MG63 (cell line): ENCODE measurements around the gene BFSP2. TPM values are rescaled to one million over a fixed set of nuclear protein-coding genes. Genes with fewer than 3 reads are reported as not detected.
A peak's percentile ranks its signal among the peaks of the same experiment; 100 is the strongest.

Experiments used
- DNase-seq: peaks from one replicate; pipeline ENCODE4 v3.0.0-alpha.2; 2020
- H3K27me3 ChIP-seq: fragments of 250-450 bp; sonication (Bioruptor Pico); 2 replicates; pipeline ENCODE4 v1.5.1; 2020; ENCODE audit warnings: mild to moderate bottlenecking, moderate library complexity
- H3K36me3 ChIP-seq: fragments of 250-450 bp; sonication (Bioruptor Pico); 2 replicates; pipeline ENCODE4 v1.5.1; 2020; ENCODE audit warnings: mild to moderate bottlenecking, moderate library complexity
- H3K4me3 ChIP-seq: fragments of 250-450 bp; sonication (Bioruptor Pico); 2 replicates; pipeline ENCODE4 v1.5.1; 2020; ENCODE audit warnings: mild to moderate bottlenecking, moderate library complexity
- H3K9me3 ChIP-seq: fragments of 250-450 bp; sonication (Bioruptor Pico); 2 replicates; pipeline ENCODE4 v1.5.1; 2020; ENCODE audit warnings: mild to moderate bottlenecking, moderate library complexity
- total RNA-seq: library from RNA; depleted of rRNA; stranded (reverse); fragments of >200 nt; shearing (Covaris generic); gene quantifications from 2 replicates; pipeline ENCODE4 v1.2.3, GENCODE V29; 2014; ENCODE audit warnings: low replicate concordance

The BFSP2 gene
- total RNA-seq, 1 experiment from 2014 or later = not detected

- no peaks in the 10 kb centered on the region for H3K36me3 ChIP-seq
- no peaks in the 10 kb centered on the region for H3K27me3 ChIP-seq
- peak; percentile 62 for DNase-seq
- H3K4me3 ChIP-seq = no peak overlapping the region
- H3K9me3 ChIP-seq = no peaks in the 10 kb centered on the region
Measured at GRCh38 chr3:133401374-133402135, 1.7 kb downstream of the BFSP2 start.

- Histone ChIP-seq H3K36me3 (no peaks in the 10 kb centered on the region), H3K9me3 (no peaks in the 10 kb centered on the region), H3K27me3 (no peaks in the 10 kb centered on the region), H3K4me3 (no peak overlapping the region)
- DNase-seq = no peak
Measured at GRCh38 chr3:133404920-133405319, 5.1 kb downstream of the BFSP2 start.

- Histone ChIP-seq H3K9me3 (no peaks in the 10 kb centered on the region), H3K27me3 (no peaks in the 10 kb centered on the region), H3K36me3 (no peaks in the 10 kb centered on the region), H3K4me3 (no peak overlapping the region)
- no peak for DNase-seq
Measured at GRCh38 chr3:133408366-133408765, 8.5 kb downstream of the BFSP2 start.

GRCh38 chr3:133408961-133409360, 9.1 kb downstream of the BFSP2 start:
- Histone ChIP-seq H3K9me3 (no peaks in the 10 kb centered on the region), H3K36me3 (no peaks in the 10 kb centered on the region), H3K4me3 (no peak overlapping the region), H3K27me3 (no peaks in the 10 kb centered on the region)
- DNase-seq = peak; percentile 24

GRCh38 chr3:133410191-133410892, 10.5 kb downstream of the BFSP2 start:
- Histone ChIP-seq H3K9me3 (no peaks in the 10 kb centered on the region), H3K36me3 (no peaks in the 10 kb centered on the region), H3K27me3 (no peaks in the 10 kb centered on the region), H3K4me3 (no peak overlapping the region)
- DNase-seq = no peak

GRCh38 chr3:133412183-133413132, 12.6 kb downstream of the BFSP2 start:
- no peak overlapping the region; the same call in 1 of the 2 replicates for H3K4me3 ChIP-seq
- H3K36me3 ChIP-seq = no peaks in the 10 kb centered on the region
- H3K27me3 ChIP-seq = no peaks in the 10 kb centered on the region
- no peaks in the 10 kb centered on the region for H3K9me3 ChIP-seq
- peak; percentile 63 for DNase-seq

GRCh38 chr3:133413161-133414020, 13.5 kb downstream of the BFSP2 start:
- no peak overlapping the region for H3K4me3 ChIP-seq
- H3K27me3 ChIP-seq = no peaks in the 10 kb centered on the region
- no peaks in the 10 kb centered on the region; the same call in 1 of the 2 replicates for H3K9me3 ChIP-seq
- H3K36me3 ChIP-seq = no peaks in the 10 kb centered on the region
- peak; percentile 17 for DNase-seq

GRCh38 chr3:133414021-133414392, 14.2 kb downstream of the BFSP2 start:
- no peaks in the 10 kb centered on the region for H3K27me3 ChIP-seq
- no peaks in the 10 kb centered on the region for H3K36me3 ChIP-seq
- no peak for DNase-seq
- no peaks in the 10 kb centered on the region; the same call in 1 of the 2 replicates for H3K9me3 ChIP-seq
- H3K4me3 ChIP-seq = no peak overlapping the region

- H3K36me3 ChIP-seq = no peaks in the 10 kb centered on the region
- H3K4me3 ChIP-seq = no peak overlapping the region
- no peak for DNase-seq
- H3K9me3 ChIP-seq = no peaks in the 10 kb centered on the region; the same call in 1 of the 2 replicates
- no peaks in the 10 kb centered on the region; the same call in 1 of the 2 replicates for H3K27me3 ChIP-seq
Measured at GRCh38 chr3:133418361-133418760, 18.5 kb downstream of the BFSP2 start.

GRCh38 chr3:133419151-133419909, 19.5 kb downstream of the BFSP2 start:
- no peaks in the 10 kb centered on the region for H3K36me3 ChIP-seq

GRCh38 chr3:133424937-133425869, 25.3 kb downstream of the BFSP2 start:
- Histone ChIP-seq H3K9me3 (no peaks in the 10 kb centered on the region), H3K4me3 (no peak overlapping the region), H3K36me3 (no peaks in the 10 kb centered on the region), H3K27me3 (no peaks in the 10 kb centered on the region; the same call in 1 of the 2 replicates)
- no peak for DNase-seq

More at GRCh38 chr3:133419151-133419909, 19.5 kb downstream of the BFSP2 start:
- Histone ChIP-seq H3K9me3 (no peaks in the 10 kb centered on the region; the same call in 1 of the 2 replicates), H3K27me3 (no peaks in the 10 kb centered on the region; the same call in 1 of the 2 replicates), H3K4me3 (no peak overlapping the region)
- DNase-seq = no peak

GRCh38 chr3:133425898-133426297, 26.0 kb downstream of the BFSP2 start:
- no peaks in the 10 kb centered on the region; the same call in 1 of the 2 replicates for H3K27me3 ChIP-seq
- no peaks in the 10 kb centered on the region for H3K36me3 ChIP-seq
- no peaks in the 10 kb centered on the region for H3K9me3 ChIP-seq
- no peak overlapping the region for H3K4me3 ChIP-seq
- DNase-seq = no peak

- no peak overlapping the region for H3K4me3 ChIP-seq
- H3K9me3 ChIP-seq = no peaks in the 10 kb centered on the region
- no peaks in the 10 kb centered on the region; the same call in 1 of the 2 replicates for H3K27me3 ChIP-seq
- peak; percentile 94 for DNase-seq
- no peaks in the 10 kb centered on the region for H3K36me3 ChIP-seq
Measured at GRCh38 chr3:133426721-133427120, 26.9 kb downstream of the BFSP2 start.

GRCh38 chr3:133428552-133428951, 28.7 kb downstream of the BFSP2 start:
- Histone ChIP-seq H3K36me3 (no peaks in the 10 kb centered on the region), H3K4me3 (no peak overlapping the region), H3K27me3 (no peaks in the 10 kb centered on the region), H3K9me3 (no peaks in the 10 kb centered on the region)
- no peak for DNase-seq
